PC-9 (cell line): Measurements from ENCODE around the gene DNAJC3.

ENCODE experiments used
- CTCF ChIP-seq: fragments of 200-600 bp; sonication (generic); conservative IDR thresholded peaks from 2 replicates; pipeline ENCODE4 v1.6.1; 2017; ENCODE audit warnings: mixed run types, antibody characterized with exemption, mild to moderate bottlenecking, moderate library complexity
- EZH2 ChIP-seq: fragments of 200-600 bp; sonication (generic); IDR thresholded peaks from 2 replicates; pipeline ENCODE4 v1.8.0; 2017; ENCODE audit warnings: antibody characterized with exemption, low read depth

GRCh38 chr13:95783747-95784146 lies 106.8 kb downstream of the DNAJC3 start:
- TF ChIP-seq CTCF (no peak), EZH2 (no peak)
